ENCODE measurements around the gene LNX2. TPM values are rescaled to one million over a fixed set of nuclear protein-coding genes. Genes with fewer than 3 reads are reported as not detected.

The LNX2 gene
- total and polyA plus RNA-seq, 7 experiments from 2014 or later = 3.2 to 10.7 (median 4.5) TPM

DNA sequence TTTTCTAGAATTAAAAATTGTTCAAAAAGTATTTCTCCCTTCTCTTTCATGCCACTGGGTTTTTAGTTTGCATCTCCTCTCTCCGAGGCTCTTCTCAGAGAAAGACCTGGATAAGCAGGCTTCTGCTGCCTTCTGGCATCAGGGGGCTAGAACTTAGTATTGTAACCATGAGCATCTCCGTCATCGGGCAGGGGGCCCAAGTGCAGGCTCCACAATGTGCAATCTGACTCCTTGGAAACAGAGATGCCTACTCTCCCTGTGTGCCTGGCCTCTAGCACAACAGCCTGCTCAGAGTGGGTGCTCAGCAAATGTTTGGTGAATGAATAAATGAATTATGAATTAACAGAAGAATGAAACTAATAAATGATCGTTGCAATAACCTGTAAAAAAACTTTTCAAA, 124.3 kb downstream of the LNX2 start:
- DNase-seq = no peak
- Mint-ChIP-seq H3K4me3 (no peak overlapping the region), H3K9me3 (peaks cover 0 to 1% (median 0%) of the 10 kb centered on the region in 11 donors), H3K36me3 (no peaks in the 10 kb centered on the region), H3K4me1 (no peaks in the 10 kb centered on the region), H3K27me3 (no peaks in the 10 kb centered on the region), H3K27ac (no peak overlapping the region)
- POLR2A ChIA-PET = no interaction called here
- H3K4me3 ChIP-seq (ENCODE audit: low read length) = no peak overlapping the region
- no peaks in the 10 kb centered on the region for H3K9me3 ChIP-seq (ENCODE audit: control insufficient read depth in 2 of 3, low read length in 3 of 3)
- H3K36me3 ChIP-seq (ENCODE audit: control insufficient read depth in 2 of 3, insufficient read depth in 3 of 3, low read length in 3 of 3) = no peaks in the 10 kb centered on the region
- intact Hi-C loops (cut with micrococcal nuclease) = no loop called here
- ATAC-seq = no peak
- CTCF ChIA-PET = no interaction called here
- H3K27me3 ChIP-seq (ENCODE audit: control insufficient read depth in 2 of 2, insufficient read depth in 2 of 2, low read length in 2 of 2) = no peaks in the 10 kb centered on the region
- no peaks in the 10 kb centered on the region for H3K4me1 ChIP-seq (ENCODE audit: control insufficient read depth in 2 of 2, insufficient read depth in 2 of 2, low read length in 2 of 2)
- H3K27ac ChIP-seq (ENCODE audit: low read depth, low read length) = no peak overlapping the region

Other genes starting within 250 kb of the LNX2 start
- 100 to 1,000 TPM; 123 to 254 (median 206) TPM for gene GTF3A, start 195.9 kb downstream of the LNX2 start, total RNA-seq
- gene GTF3A, start 195.9 kb downstream of the LNX2 start, polyA plus RNA-seq = 100 to 1,000 TPM; 331 to 489 TPM
- gene MTIF3, start 170.0 kb downstream of the LNX2 start, total RNA-seq = 10 to 100 TPM; 28.4 to 89.6 (median 51.3) TPM
- 100 to 1,000 TPM in 1 of 2 donors, 10 to 100 TPM in 1; 74.9 to 105 TPM for gene MTIF3, start 170.0 kb downstream of the LNX2 start, polyA plus RNA-seq
- 100 to 1,000 TPM; 111 to 176 (median 133) TPM for gene POLR1D, start 1.4 kb upstream of the LNX2 start, total RNA-seq
- 100 to 1,000 TPM; 136 to 137 TPM for gene POLR1D, start 1.4 kb upstream of the LNX2 start, polyA plus RNA-seq
- not detected for gene GSX1, start 172.0 kb upstream of the LNX2 start, total RNA-seq
- not detected for gene GSX1, start 172.0 kb upstream of the LNX2 start, polyA plus RNA-seq

Measured in naive thymus-derived CD4-positive, alpha-beta T cell (primary cell).